Measurements from ENCODE around the gene DHCR7.

GRCh38 chr11:71478528-71478840 is 30.3 kb upstream of the DHCR7 start:
- TF ChIP-seq CTCF (IDR thresholded peaks at IDR 0.05; ENCODE audit: insufficient read depth, low read length, poor library complexity, severe bottlenecking) (no peak), EZH2phosphoT487 (conservative IDR thresholded peaks at IDR 0.05; ENCODE audit: low read length) (no peak)

Data from SU-DHL-6 (cell line).